ENCODE measurements around the gene PIK3R1.
"Not testable (repeated sequence)": the region's sequence is repeated elsewhere in the genome, so short reads cannot be mapped to it uniquely, and the experiment has no call there.

The PIK3R1 gene

GRCh38 chr5:68194386-68194785 lies 21.2 kb upstream of the PIK3R1 start:
- no peak for DNase-seq

DNA sequence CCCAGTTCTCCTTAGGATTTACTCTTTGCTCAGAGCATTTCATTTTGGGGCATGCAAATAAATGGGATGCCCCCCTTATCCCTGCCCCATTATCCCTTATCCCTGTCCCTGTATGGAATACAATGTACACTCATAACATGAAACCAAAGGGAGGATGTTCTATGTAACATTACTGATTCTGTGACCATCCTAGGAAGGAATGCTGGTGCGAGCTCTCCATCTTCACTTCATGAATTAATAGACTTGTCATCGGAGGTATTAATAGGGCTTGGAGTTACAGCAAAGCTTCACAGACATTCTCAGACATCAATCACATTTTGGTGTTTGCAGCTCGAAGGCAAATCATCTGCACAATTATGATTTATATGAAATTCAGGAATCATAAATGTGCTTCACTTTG lies 20.4 kb upstream of the PIK3R1 start:
- no peak for DNase-seq

DNA sequence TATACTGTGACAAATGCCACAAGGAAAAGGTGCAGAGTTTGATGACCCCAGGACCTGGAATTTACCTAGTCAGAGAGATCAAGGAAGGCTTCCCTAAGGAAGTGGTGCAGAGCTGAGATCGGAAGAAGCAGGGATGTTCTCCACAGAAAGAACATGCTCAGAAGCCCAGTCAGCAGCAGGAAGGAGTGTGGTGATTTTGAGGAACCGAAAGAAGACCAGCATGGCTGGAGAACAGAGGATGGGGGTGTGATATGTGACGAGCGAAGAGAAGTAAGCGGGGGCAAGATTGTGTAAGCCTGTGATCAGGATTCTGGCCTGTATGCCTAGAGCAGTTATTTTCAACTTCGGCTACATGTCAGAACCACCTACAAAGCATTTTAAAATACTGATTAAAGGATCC lies 18.7 kb upstream of the PIK3R1 start:
- DNase-seq = no peak

DNA sequence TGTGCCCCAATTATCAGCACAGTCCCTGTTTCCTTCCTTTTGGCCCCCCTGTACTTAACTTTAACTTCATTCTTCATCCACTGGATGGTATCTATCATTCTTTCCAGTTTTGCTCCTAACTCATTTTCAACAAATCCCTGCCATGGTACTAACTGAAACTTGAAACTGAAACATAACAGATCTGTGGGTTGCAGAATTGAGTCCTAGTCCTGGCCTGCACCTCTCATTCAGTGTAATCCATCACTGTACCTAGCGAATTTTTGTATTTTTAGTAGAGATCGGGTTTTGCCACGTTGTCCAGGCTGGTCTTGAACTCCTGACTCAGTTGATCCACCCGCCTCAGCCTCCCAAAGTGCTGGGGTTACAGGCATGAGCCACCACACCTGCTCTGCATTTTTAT lies 15.3 kb upstream of the PIK3R1 start:
- DNase-seq = no peak

DNA sequence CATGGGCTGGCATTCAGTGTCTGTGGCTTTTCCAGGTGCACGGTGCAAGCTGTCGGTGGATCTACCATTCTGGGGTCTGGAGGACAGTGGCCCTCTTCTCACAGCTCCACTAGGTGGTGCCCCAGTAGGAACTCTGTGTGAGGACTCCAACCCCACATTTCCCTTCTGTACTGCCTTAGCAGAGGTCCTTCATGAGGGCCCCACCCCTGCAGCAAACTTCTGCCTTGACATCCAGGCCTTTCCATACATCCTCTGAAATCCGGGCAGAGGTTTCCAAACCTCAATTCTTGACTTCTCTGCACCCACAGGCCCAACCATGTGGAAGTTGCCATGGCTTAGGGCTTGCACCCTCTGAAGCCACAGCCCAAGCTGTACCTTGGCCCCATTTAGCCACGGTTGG lies 4.9 kb upstream of the PIK3R1 start:
- not testable (repeated sequence) for DNase-seq

- DNase-seq = no peak
Measured at GRCh38 chr5:68214482-68215207, 911 bp upstream of the PIK3R1 start.

- DNase-seq = no peak
Measured at GRCh38 chr5:68215898-68216244, 315 bp downstream of the PIK3R1 start.

DNA sequence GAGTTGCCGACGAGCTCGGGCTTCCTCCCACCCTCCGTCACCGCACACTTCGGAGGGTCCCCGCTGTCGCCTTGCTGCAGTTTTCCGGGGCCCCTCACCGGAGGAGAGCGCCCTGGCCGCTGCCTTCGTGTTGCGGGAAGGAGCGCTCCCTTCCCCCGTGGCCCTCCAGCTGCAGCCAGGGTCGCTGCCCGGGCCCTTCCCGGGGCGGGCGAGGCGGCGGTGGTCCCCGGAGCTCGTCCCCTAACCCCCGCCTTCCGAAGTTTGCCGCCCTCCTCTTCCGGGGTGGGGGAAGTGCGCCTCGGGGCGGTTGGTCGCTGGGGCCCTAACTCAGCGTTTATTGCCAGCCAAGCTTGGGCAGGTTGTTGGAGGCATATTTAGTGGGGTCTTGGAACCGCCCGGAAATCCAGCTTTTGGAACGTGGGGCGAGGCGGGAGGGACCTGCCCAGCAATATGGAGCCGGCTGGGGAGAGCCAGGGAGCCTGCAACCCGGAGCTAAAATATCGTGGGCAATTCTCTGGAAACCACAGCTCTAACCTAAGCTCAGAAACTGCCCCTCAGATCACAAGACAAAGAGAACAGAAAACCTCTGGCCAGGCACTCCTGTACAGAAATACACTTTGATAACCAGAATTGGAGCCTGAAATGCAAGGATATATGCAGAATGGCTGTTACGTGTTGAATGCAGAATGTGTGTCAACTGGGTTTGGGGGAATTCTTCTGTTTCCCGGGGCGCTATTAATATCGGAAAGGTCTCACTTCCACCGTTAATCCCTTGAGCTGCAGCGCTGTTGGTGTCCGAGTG lies 890 bp downstream of the PIK3R1 start:
- no peak for DNase-seq

DNA sequence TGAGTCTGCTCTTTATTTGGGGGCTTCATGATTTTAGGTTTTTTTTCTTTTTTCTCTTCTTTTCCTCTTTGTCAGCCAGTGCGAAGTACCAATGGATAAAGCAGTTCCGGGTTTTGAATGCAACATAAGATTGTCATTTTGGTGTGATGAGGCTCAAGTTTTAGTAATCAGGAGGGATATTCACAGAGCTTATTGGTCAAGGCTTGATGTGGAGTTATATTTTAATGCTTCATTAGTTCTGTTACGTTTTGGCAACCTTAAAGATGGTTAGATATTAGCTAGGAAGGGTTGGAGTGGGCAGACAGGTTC lies 1.4 kb downstream of the PIK3R1 start:
- DNase-seq = no peak

DNA sequence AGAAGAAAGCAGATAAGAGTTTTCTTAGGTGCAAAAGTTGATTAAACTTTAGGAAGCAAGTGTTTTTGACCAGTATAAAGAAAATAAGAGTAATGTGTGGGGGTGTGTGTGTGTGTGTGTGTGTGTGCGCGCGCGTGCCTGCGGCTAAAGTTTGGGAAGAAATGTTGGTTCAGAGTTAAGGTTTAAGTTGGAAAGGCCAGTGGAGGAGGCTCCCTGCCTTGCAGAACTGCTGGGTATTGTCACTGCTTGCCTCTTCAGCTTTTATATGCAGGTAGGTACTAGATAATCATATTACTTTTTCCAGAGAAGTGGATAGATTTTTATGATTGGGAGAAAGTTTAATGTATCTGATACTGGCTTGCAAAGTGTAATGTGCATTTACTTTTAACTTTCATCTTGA lies 2.0 kb downstream of the PIK3R1 start:
- DNase-seq = no peak

DNA sequence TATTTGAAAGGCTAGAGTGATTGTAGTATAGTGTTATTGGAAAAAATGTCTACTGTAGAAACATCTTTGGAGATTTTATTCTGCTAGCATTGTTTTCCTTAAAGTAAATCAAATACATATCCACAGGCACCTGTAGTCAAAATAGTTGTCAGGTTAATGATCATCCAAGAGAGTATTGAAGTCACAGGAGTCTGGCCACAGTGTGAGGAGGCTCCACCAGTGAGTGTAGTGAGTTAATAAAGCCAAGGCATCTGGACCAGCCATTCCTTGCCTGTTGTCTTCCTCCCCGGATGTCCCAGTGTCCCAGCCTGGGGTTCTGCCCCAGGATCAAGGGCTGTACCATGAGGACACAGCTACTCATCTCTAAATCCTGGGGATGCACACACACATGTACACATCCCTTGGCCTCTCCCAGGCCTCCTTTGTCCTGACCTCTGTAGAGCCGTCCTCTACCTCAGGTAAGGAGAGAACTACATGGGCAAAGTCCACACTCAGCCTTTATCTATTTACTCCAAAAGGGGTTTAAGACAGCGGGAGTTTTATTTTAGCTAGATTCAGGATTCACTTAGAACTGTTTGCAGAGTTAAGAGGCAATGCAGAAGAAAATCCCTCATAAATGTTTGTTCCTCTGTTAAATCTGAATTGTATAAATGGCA lies 3.7 kb downstream of the PIK3R1 start:
- no peak for DNase-seq

DNA sequence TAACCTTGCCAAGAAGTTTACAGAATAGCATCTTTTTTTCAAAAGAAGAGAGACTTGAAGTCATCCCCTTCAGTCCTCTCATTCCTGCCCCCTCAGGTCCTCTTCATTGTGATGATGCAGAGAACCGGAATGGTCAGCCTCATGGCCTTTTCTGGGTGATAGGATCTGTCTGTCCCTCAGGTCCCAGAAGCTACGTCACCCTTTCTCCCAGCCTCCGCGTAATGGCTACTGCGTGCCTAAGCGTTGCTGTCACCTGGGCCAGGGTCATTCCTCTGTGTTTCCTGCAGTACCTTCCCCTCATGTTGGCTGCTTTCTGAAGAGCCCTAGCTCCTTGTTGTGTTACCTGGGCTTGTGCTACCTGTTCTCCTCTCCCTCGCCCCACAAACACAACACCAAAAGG lies 4.7 kb downstream of the PIK3R1 start:
- no peak for DNase-seq

- no peak for DNase-seq
Measured at GRCh38 chr5:68220914-68221313, 5.4 kb downstream of the PIK3R1 start.

DNA sequence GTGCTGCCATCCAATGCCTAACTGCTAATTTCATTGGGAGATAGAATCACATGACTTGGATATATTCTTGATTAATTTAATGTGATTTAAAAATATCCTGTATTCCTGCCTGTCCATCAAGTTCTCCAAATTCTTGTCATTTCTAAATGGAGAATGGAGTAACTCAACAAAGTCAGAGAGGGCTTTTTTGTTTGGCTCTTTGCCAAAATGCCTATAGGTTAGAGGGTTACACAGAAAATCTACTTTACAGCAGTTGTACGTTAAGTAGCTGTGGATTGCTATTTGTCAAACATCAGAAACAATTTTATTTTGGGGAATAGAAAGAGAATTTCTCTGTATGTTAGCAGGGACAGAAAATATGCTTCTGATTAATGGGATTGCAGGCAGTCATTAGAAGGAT lies 5.9 kb downstream of the PIK3R1 start:
- no peak for DNase-seq

GRCh38 chr5:68222310-68222709 lies 6.8 kb downstream of the PIK3R1 start:
- no peak for DNase-seq

- no peak for DNase-seq
Measured at GRCh38 chr5:68222824-68223354, 7.3 kb downstream of the PIK3R1 start.

DNA sequence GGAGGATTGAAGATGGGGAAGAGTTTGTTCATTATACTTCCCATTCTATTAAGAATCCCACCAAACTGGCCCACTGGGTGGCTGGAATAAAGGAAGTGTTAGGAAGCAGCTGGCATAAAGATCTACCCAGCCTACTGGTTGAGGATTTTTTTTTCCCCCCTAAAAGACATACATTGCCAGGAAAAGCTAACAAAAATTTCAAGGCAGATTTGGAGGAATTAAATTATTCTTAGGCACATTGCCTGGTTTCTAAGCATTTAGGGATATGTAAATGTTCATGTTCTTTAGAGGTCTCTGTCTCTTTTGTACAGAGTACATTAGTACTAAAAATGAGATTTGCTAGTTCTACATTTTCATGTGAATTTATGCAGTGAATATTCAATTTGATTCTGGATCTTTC lies 8.3 kb downstream of the PIK3R1 start:
- DNase-seq = no peak

DNA sequence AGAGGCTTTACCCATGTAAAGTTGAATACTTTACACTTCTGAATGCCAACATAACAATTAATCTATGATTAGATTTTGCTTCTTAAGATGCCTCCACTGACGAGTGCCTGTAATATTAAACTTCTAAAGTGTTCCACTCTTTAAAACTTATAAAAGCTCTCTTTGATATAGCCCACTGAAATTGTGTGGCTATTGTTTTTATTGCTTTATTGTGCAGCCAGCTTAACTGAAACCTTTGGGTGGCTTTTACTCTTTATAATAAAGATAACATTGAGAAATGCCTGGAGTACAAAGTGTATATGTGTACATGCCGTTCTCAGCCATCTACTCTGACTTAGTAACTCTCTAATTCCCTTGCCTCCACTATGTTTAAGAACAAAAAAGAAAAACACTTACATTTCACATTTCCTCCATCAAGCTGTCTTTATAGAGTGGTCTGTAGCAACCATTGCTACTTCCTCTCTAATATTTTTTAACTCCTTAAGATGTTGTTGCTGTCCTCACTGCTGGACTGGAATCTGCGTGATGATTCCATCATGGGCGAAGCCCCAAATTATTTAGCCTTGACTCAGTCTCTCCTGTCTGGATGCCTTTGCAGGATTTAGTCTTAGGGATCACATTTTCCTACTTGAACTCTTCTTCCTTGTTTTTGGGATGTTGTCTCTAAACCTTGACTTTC lies 9.1 kb downstream of the PIK3R1 start:
- no peak for DNase-seq

DNA sequence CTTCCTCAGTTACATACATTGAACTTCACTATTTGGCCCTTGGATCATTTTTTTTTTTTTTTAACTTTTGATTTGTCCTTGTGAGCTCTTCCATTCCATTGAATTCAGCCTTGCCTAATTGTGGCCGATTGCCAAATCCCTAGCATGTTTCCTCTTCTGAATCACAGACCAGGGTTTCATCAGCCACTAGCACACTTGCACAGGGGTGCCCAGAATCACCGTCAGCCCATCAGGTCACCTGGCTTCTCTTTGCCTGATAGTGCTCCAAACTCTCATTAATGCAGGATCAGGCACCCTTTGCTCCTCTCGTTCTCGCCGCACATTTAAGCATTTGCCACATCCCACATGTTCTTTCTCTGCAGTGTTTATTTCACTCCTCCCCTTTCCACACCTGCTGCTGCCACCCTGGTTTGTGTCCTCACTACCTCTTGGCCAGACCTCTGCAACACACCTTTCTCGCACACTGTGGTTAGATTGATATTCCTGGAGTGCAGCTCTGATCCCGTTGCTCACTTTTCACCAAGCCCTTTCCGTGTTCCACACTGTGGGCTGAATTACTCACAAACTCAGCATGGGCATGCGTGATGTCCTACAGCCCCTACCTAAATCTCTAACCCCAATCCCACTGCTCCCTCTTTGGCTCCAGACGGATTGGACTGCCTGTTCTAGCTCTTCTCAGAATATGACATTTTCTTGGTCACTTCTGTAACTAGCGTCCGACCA lies 9.8 kb downstream of the PIK3R1 start:
- no peak for DNase-seq

GRCh38 chr5:68225911-68226545 lies 10.5 kb downstream of the PIK3R1 start:
- DNase-seq = no peak

GRCh38 chr5:68226546-68227073 lies 11.1 kb downstream of the PIK3R1 start:
- DNase-seq = no peak

All from T1000 (cell line).